Sigmoid colon (tissue), 4 donors: ENCODE data around the gene SLX4IP.

ENCODE experiments used
- EP300 ChIP-seq, 4 donors: sonication (generic); formaldehyde crosslinking; IDR thresholded peaks; one replicate each; pipeline ENCODE4 v1.6.1; 2017; ENCODE audit warnings: antibody characterized with exemption in 4 of 4
- POLR2A ChIP-seq, 2 donors: fragments of 450-650 bp; IDR thresholded peaks; one replicate each; pipeline ENCODE4 v1.6.1; 2016; ENCODE audit warnings: antibody characterized with exemption in 2 of 2, mild to moderate bottlenecking in 2 of 2, moderate library complexity in 2 of 2
- TF ChIP-seq, protein P1 (sequence below), 4 experiments: fragments of 450-650 bp in 3 of 4; fragments of 200-600 bp in 1 of 4; IDR thresholded peaks; one replicate each; pipeline ENCODE4 v1.5.1; 2016 to 2019; ENCODE audit warnings: antibody characterized with exemption in 4 of 4, mild to moderate bottlenecking in 3 of 4, moderate library complexity in 2 of 4

DNA sequence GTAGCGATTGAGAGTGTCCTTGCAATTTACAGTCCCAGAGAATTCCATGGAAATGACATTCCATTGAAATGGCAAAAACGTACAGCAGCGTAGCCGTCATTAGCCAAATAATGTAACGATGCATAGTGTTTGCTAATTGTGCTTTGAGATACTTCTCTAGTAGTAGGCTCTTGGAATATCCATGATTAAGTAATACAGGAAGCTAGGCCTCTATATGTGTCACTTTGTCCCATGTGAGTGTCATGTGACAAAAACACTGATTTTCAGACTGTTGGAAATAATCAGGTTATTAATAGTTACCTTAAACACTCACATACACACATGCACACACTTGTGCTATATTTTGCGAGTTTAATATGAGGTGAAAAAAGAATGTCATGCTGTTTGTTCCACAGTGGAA lies 35.2 kb downstream of the SLX4IP start:
- TF ChIP-seq, protein P1, sequence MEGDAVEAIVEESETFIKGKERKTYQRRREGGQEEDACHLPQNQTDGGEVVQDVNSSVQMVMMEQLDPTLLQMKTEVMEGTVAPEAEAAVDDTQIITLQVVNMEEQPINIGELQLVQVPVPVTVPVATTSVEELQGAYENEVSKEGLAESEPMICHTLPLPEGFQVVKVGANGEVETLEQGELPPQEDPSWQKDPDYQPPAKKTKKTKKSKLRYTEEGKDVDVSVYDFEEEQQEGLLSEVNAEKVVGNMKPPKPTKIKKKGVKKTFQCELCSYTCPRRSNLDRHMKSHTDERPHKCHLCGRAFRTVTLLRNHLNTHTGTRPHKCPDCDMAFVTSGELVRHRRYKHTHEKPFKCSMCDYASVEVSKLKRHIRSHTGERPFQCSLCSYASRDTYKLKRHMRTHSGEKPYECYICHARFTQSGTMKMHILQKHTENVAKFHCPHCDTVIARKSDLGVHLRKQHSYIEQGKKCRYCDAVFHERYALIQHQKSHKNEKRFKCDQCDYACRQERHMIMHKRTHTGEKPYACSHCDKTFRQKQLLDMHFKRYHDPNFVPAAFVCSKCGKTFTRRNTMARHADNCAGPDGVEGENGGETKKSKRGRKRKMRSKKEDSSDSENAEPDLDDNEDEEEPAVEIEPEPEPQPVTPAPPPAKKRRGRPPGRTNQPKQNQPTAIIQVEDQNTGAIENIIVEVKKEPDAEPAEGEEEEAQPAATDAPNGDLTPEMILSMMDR (IDR thresholded peaks at IDR 0.05) = no peak
- TF ChIP-seq POLR2A (IDR thresholded peaks at IDR 0.05) = no peak
- no peak for TF ChIP-seq EP300 (IDR thresholded peaks at IDR 0.05)
